NB4 (cell line): Measurements from ENCODE around the gene LTBP4.

Experiments
- MYC ChIP-seq: IDR thresholded peaks from 2 replicates; pipeline ENCODE4 v1.6.1; 2011; ENCODE audit warnings: low read depth, low read length
- POLR2A ChIP-seq: IDR thresholded peaks from 2 replicates; pipeline ENCODE4 v1.6.1; 2011; ENCODE audit warnings: mild to moderate bottlenecking; ENCODE audit not compliant: insufficient read length; ENCODE audit errors: extremely low read depth
- TF ChIP-seq, protein P1 (sequence below): IDR thresholded peaks from one replicate; pipeline ENCODE4 v1.5.1; 2012; ENCODE audit warnings: low read depth, low read length
- TF ChIP-seq, protein P2 (sequence below): IDR thresholded peaks from 2 replicates; pipeline ENCODE4 v1.6.1; 2011; ENCODE audit warnings: low read depth, low read length

DNA sequence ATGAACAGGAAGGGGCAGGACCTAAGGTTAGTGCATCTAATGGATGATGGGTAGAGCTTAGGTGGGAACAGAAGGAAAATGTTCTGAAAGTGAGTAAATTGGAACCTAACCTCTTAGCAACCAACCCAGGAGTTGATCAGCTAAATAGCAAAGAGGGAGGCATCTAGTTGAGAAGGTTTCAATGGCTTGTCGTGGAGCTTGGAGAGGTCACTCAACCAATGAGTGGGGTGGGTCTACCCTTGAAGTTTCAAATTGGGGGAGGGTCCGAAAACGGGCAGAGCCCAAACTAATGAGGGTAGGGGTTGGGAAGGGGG lies 30.2 kb upstream of the LTBP4 start:
- TF ChIP-seq, protein P1, sequence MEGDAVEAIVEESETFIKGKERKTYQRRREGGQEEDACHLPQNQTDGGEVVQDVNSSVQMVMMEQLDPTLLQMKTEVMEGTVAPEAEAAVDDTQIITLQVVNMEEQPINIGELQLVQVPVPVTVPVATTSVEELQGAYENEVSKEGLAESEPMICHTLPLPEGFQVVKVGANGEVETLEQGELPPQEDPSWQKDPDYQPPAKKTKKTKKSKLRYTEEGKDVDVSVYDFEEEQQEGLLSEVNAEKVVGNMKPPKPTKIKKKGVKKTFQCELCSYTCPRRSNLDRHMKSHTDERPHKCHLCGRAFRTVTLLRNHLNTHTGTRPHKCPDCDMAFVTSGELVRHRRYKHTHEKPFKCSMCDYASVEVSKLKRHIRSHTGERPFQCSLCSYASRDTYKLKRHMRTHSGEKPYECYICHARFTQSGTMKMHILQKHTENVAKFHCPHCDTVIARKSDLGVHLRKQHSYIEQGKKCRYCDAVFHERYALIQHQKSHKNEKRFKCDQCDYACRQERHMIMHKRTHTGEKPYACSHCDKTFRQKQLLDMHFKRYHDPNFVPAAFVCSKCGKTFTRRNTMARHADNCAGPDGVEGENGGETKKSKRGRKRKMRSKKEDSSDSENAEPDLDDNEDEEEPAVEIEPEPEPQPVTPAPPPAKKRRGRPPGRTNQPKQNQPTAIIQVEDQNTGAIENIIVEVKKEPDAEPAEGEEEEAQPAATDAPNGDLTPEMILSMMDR, result no peak
- TF ChIP-seq, protein P2, sequence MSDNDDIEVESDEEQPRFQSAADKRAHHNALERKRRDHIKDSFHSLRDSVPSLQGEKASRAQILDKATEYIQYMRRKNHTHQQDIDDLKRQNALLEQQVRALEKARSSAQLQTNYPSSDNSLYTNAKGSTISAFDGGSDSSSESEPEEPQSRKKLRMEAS, result no peak
- TF ChIP-seq POLR2A (no peak), MYC (no peak)
